SK-N-SH (cell line): ENCODE measurements around the gene LHPP. TPM values are rescaled to one million over a fixed set of nuclear protein-coding genes. Genes with fewer than 3 reads are reported as not detected.

Source experiments
- CTCF ChIA-PET: fragments of 300-600, 350-600 bp; formaldehyde crosslinking; extraction: SDS; loops from one replicate; lab custom pipeline; 2021; lab: Yijun Ruan, JAX
- POLR2A ChIA-PET: fragments of 350-600 bp; sonication (Branson Sonifier 250); formaldehyde crosslinking; extraction: SDS; loops from one replicate; lab custom pipeline; 2020; ENCODE audit warnings: antibody characterized with exemption, inconsistent platforms; lab: Yijun Ruan, JAX
- DNase-seq: peaks from one replicate; pipeline ENCODE4 v3.0.0; 2012
- H2AFZ ChIP-seq: fragments of 200-600 bp; sonication (generic); 2 replicates; pipeline ENCODE4 v1.8.1; 2016; ENCODE audit warnings: antibody characterized with exemption, mild to moderate bottlenecking, low read depth
- H3F3A ChIP-seq: fragments of 200-600 bp; sonication (generic); replicated peaks from 2 replicates; pipeline ENCODE3; 2016; ENCODE audit warnings: antibody characterized with exemption, mild to moderate bottlenecking; ENCODE audit not compliant: insufficient read depth
- H3K27ac ChIP-seq, 2 experiments: fragments of 200-500 bp in 1 of 2; fragments of 200-600 bp in 1 of 2; sonication (Bioruptor generic) in 1 of 2; sonication (generic), shearing (Covaris generic) in 1 of 2; 2 replicates each; pipeline versions ENCODE4 v1.5.1 to v1.6.1; 2014 to 2016; ENCODE audit warnings: low read depth in 2 of 2, inconsistent platforms in 1 of 2, low read length in 1 of 2, mild to moderate bottlenecking in 1 of 2, mixed read lengths in 1 of 2
- H3K27me3 ChIP-seq: fragments of 200-600 bp; sonication (generic), shearing (Covaris generic); 2 replicates; pipeline ENCODE4 v1.6.1; 2016; ENCODE audit warnings: mixed run types; ENCODE audit not compliant: insufficient read depth
- H3K36me3 ChIP-seq, 2 experiments: fragments of 200-500 bp in 1 of 2; fragments of 200-600 bp in 1 of 2; sonication (Bioruptor generic) in 1 of 2; sonication (generic) in 1 of 2; replicated peaks in 1 of 2; 2 replicates each; pipeline versions ENCODE3 to v1.5.1; 2014 to 2016; ENCODE audit warnings: low read length in 1 of 2, mild to moderate bottlenecking in 1 of 2; ENCODE audit not compliant: insufficient read depth in 2 of 2, control insufficient read depth in 1 of 2
- H3K4me1 ChIP-seq, 2 experiments: fragments of 200-500 bp in 1 of 2; fragments of 200-600 bp in 1 of 2; sonication (Bioruptor generic) in 1 of 2; sonication (generic), shearing (Covaris generic) in 1 of 2; 2 replicates each; pipeline versions ENCODE4 v1.5.1 to v1.6.1; 2014 to 2016; ENCODE audit warnings: low read depth in 1 of 2, low read length in 1 of 2, mixed run types in 1 of 2; ENCODE audit not compliant: insufficient read depth in 2 of 2, control insufficient read depth in 1 of 2
- H3K4me2 ChIP-seq: fragments of 200-600 bp; sonication (generic), shearing (Covaris generic); 2 replicates; pipeline ENCODE4 v1.6.1; 2017; ENCODE audit warnings: mixed run types
- H3K4me3 ChIP-seq, 2 experiments: fragments of 200-500 bp in 1 of 2; fragments of 200-600 bp in 1 of 2; sonication (Bioruptor generic) in 1 of 2; sonication (generic), shearing (Covaris generic) in 1 of 2; 2 replicates each; pipeline versions ENCODE4 v1.5.1 to v1.8.1; 2014 to 2016; ENCODE audit warnings: low read depth in 2 of 2, inconsistent platforms in 1 of 2, low read length in 1 of 2, mild to moderate bottlenecking in 1 of 2, mixed read lengths in 1 of 2, moderate library complexity in 1 of 2
- H3K79me2 ChIP-seq: fragments of 200-600 bp; sonication (generic); 2 replicates; pipeline ENCODE4 v1.8.1; 2017; ENCODE audit warnings: mild to moderate bottlenecking; ENCODE audit not compliant: insufficient read depth
- H3K9ac ChIP-seq: fragments of 200-600 bp; sonication (generic); 2 replicates; pipeline ENCODE4 v1.6.1; 2017; ENCODE audit warnings: mixed run types
- H3K9me2 ChIP-seq: fragments of 200-600 bp; sonication (generic); 2 replicates; pipeline ENCODE4 v1.6.1; 2017; ENCODE audit warnings: mixed run types
- H3K9me3 ChIP-seq: fragments of 200-600 bp; sonication (generic); 2 replicates; pipeline ENCODE4 v1.6.1; 2017; ENCODE audit warnings: mixed run types, mild to moderate bottlenecking, moderate library complexity
- H4K20me1 ChIP-seq: fragments of 200-600 bp; sonication (generic); 2 replicates; pipeline ENCODE4 v1.6.1; 2017; ENCODE audit warnings: mild to moderate bottlenecking, mixed run types; ENCODE audit not compliant: insufficient read depth
- EP300 ChIP-seq, 2 experiments: IDR thresholded peaks; 2 replicates each; pipeline versions ENCODE4 v1.4.0 to v1.6.1; 2012; ENCODE audit warnings: borderline replicate concordance in 1 of 2, low read depth in 1 of 2, low read length in 1 of 2
- EZH2phosphoT487 ChIP-seq: fragments of 200-600 bp; sonication (generic); IDR thresholded peaks from 2 replicates; pipeline ENCODE4 v1.6.1; 2017; ENCODE audit warnings: low read depth, mixed run types, mild to moderate bottlenecking, antibody characterized with exemption, moderate library complexity, borderline replicate concordance
- FOSL2 ChIP-seq: IDR thresholded peaks from 2 replicates; pipeline ENCODE4 v1.4.0; 2012; ENCODE audit warnings: low read depth, mild to moderate bottlenecking, moderate library complexity, borderline replicate concordance
- FOXJ3 ChIP-seq: sonication (generic); formaldehyde crosslinking; IDR thresholded peaks from 2 replicates; pipeline ENCODE4 v1.5.1; 2020; ENCODE audit warnings: mild to moderate bottlenecking, missing genetic modification reagents
- FOXM1 ChIP-seq: IDR thresholded peaks from 2 replicates; pipeline ENCODE4 v1.4.0; 2012; ENCODE audit warnings: low read depth, mild to moderate bottlenecking
- GABPA ChIP-seq: IDR thresholded peaks from 2 replicates; pipeline ENCODE4 v1.4.0; 2012; ENCODE audit warnings: low read depth, mild to moderate bottlenecking
- GATA2 ChIP-seq: sonication (generic); formaldehyde crosslinking; IDR thresholded peaks from 2 replicates; pipeline ENCODE4 v1.5.0; 2020; ENCODE audit warnings: mild to moderate bottlenecking, missing genetic modification reagents
- JUND ChIP-seq: IDR thresholded peaks from 2 replicates; pipeline ENCODE4 v1.4.0; 2012
- MEF2A ChIP-seq: IDR thresholded peaks from 2 replicates; pipeline ENCODE4 v1.4.0; 2012; ENCODE audit warnings: low read depth, borderline replicate concordance
- MXI1 ChIP-seq: IDR thresholded peaks from 2 replicates; pipeline ENCODE4 v1.6.1; 2012; ENCODE audit warnings: mild to moderate bottlenecking, low read depth, low read length, improper control_type of control experiment
- POLR2AphosphoS5 ChIP-seq: IDR thresholded peaks from 2 replicates; pipeline ENCODE4 v1.6.1; 2012; ENCODE audit warnings: low read depth, low read length
- SIN3A ChIP-seq: IDR thresholded peaks from 2 replicates; pipeline ENCODE4 v1.6.1; 2012; ENCODE audit warnings: low read depth, mild to moderate bottlenecking, low read length, moderate library complexity, borderline replicate concordance
- TAF1 ChIP-seq: IDR thresholded peaks from 2 replicates; pipeline ENCODE4 v1.6.1; 2012; ENCODE audit warnings: low read depth, mild to moderate bottlenecking, low read length, moderate library complexity, borderline replicate concordance
- TCF12 ChIP-seq: IDR thresholded peaks from 2 replicates; pipeline ENCODE4 v1.4.0; 2012
- TEAD4 ChIP-seq: IDR thresholded peaks from 2 replicates; pipeline ENCODE4 v1.4.0; 2012; ENCODE audit warnings: mild to moderate bottlenecking, borderline replicate concordance; ENCODE audit not compliant: insufficient read depth
- USF2 ChIP-seq: fragments of 150-350 bp; IDR thresholded peaks from 2 replicates; pipeline ENCODE4 v1.6.1; 2017; ENCODE audit warnings: antibody characterized with exemption, low read length, low read depth, borderline replicate concordance
- WGBS: methylation state at CpG from one replicate; pipeline ENCODE4 v1.1.6; 2017; ENCODE audit warnings: low lambda C conversion rate; 5-methylcytosine and 5-hydroxymethylcytosine counted together
- polyA plus RNA-seq, 3 experiments: library from polyadenylated mRNA; depleted of rRNA; stranded (reverse); fragments of >200 nt; gene quantifications; 2 replicates each; pipeline ENCODE4 v1.2.3, GENCODE V29; 2012
- TF ChIP-seq, protein P1 (sequence below): IDR thresholded peaks from 2 replicates; pipeline ENCODE4; 2012
- TF ChIP-seq, protein P2 (sequence below): IDR thresholded peaks from 2 replicates; pipeline ENCODE4 v1.6.1; 2012; ENCODE audit warnings: mild to moderate bottlenecking, low read depth, low read length, moderate library complexity
- TF ChIP-seq, protein P3 (sequence below): IDR thresholded peaks from 2 replicates; pipeline ENCODE4 v1.4.0; 2012; ENCODE audit warnings: low read depth, borderline replicate concordance

Gene LHPP
- polyA plus RNA-seq, 1 of the 3 experiments (the other 2 are of a cell fraction) = 29.8 TPM

GRCh38 chr10:124606822-124607221, 145.2 kb downstream of the LHPP start:
- H3K9ac ChIP-seq = no peak overlapping the region
- no peaks in the 10 kb centered on the region for H3K9me3 ChIP-seq
- TF ChIP-seq MEF2A = no peak
- TF ChIP-seq USF2 = no peak
- no peak for TF ChIP-seq FOSL2
- no peak for TF ChIP-seq TEAD4
- TF ChIP-seq, protein P1, sequence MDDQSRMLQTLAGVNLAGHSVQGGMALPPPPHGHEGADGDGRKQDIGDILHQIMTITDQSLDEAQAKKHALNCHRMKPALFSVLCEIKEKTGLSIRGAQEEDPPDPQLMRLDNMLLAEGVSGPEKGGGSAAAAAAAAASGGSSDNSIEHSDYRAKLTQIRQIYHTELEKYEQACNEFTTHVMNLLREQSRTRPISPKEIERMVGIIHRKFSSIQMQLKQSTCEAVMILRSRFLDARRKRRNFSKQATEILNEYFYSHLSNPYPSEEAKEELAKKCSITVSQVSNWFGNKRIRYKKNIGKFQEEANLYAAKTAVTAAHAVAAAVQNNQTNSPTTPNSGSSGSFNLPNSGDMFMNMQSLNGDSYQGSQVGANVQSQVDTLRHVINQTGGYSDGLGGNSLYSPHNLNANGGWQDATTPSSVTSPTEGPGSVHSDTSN = no peak
- TF ChIP-seq EP300 (IDR thresholded peaks at IDR 0.05; ENCODE audit: borderline replicate concordance in 1 of 2, low read depth in 1 of 2, low read length in 1 of 2) = no peak
- TF ChIP-seq TCF12 = no peak
- no peak for TF ChIP-seq JUND
- TF ChIP-seq GATA2 (CRISPR knock-in tag) = no peak
- no peak for TF ChIP-seq GABPA
- no peak for TF ChIP-seq FOXM1
- no peak for TF ChIP-seq FOXJ3
- TF ChIP-seq, protein P2, sequence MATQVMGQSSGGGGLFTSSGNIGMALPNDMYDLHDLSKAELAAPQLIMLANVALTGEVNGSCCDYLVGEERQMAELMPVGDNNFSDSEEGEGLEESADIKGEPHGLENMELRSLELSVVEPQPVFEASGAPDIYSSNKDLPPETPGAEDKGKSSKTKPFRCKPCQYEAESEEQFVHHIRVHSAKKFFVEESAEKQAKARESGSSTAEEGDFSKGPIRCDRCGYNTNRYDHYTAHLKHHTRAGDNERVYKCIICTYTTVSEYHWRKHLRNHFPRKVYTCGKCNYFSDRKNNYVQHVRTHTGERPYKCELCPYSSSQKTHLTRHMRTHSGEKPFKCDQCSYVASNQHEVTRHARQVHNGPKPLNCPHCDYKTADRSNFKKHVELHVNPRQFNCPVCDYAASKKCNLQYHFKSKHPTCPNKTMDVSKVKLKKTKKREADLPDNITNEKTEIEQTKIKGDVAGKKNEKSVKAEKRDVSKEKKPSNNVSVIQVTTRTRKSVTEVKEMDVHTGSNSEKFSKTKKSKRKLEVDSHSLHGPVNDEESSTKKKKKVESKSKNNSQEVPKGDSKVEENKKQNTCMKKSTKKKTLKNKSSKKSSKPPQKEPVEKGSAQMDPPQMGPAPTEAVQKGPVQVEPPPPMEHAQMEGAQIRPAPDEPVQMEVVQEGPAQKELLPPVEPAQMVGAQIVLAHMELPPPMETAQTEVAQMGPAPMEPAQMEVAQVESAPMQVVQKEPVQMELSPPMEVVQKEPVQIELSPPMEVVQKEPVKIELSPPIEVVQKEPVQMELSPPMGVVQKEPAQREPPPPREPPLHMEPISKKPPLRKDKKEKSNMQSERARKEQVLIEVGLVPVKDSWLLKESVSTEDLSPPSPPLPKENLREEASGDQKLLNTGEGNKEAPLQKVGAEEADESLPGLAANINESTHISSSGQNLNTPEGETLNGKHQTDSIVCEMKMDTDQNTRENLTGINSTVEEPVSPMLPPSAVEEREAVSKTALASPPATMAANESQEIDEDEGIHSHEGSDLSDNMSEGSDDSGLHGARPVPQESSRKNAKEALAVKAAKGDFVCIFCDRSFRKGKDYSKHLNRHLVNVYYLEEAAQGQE = no peak
- no peak for TF ChIP-seq SIN3A
- no peak for TF ChIP-seq TAF1
- TF ChIP-seq MXI1 = no peak
- TF ChIP-seq EZH2phosphoT487 = no peak
- TF ChIP-seq, protein P3, sequence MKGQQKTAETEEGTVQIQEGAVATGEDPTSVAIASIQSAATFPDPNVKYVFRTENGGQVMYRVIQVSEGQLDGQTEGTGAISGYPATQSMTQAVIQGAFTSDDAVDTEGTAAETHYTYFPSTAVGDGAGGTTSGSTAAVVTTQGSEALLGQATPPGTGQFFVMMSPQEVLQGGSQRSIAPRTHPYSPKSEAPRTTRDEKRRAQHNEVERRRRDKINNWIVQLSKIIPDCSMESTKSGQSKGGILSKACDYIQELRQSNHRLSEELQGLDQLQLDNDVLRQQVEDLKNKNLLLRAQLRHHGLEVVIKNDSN = no peak
- TF ChIP-seq POLR2AphosphoS5 = no peak
- H3F3A ChIP-seq = no peaks in the 10 kb centered on the region
- H4K20me1 ChIP-seq = no peaks in the 10 kb centered on the region
- no peak overlapping the region for H3K4me2 ChIP-seq
- H2AFZ ChIP-seq = no peak overlapping the region
- POLR2A ChIA-PET = no interaction called here
- CTCF ChIA-PET = no interaction called here
- DNase-seq = no peak
- H3K27me3 ChIP-seq = no peaks in the 10 kb centered on the region
- H3K79me2 ChIP-seq = no peaks in the 10 kb centered on the region
- H3K27ac ChIP-seq = no peak overlapping the region
- H3K4me1 ChIP-seq = peaks cover 0 to 13% of the 10 kb centered on the region in 2 experiments; a peak in 1 of 4 replicates
- no peaks in the 10 kb centered on the region for H3K36me3 ChIP-seq
- no peak overlapping the region for H3K4me3 ChIP-seq
- WGBS = 48% methylated on average over 10 of the region's 10 CpGs
- H3K9me2 ChIP-seq = no peaks in the 10 kb centered on the region
